ENCODE data around the gene IL13RA1.
"Not testable (repeated sequence)": the region's sequence is repeated elsewhere in the genome, so short reads cannot be mapped to it uniquely, and the experiment has no call there.

IL13RA1 gene

GRCh38 chrX:118702741-118703140, 24.7 kb upstream of the IL13RA1 start:
- Histone ChIP-seq H3K4me1 (ENCODE audit: low read depth, poor library complexity, severe bottlenecking) (no peaks in the 10 kb centered on the region), H2AFZ (ENCODE audit: low read depth) (no peak overlapping the region), H3K27me3 (ENCODE audit: insufficient read depth, low read depth) (no peaks in the 10 kb centered on the region), H3K9ac (no peak overlapping the region), H3K36me3 (ENCODE audit: insufficient read depth) (no peaks in the 10 kb centered on the region), H3K79me2 (ENCODE audit: insufficient read depth, low read depth) (no peaks in the 10 kb centered on the region), H3K27ac (no peak overlapping the region), H4K20me1 (ENCODE audit: insufficient read depth) (no peaks in the 10 kb centered on the region), H3K4me3 (IDR thresholded peaks at IDR 0.05; ENCODE audit: insufficient read depth, low read depth, low read length) (no peak overlapping the region), H3K4me2 (no peak overlapping the region)
- no peak for TF ChIP-seq CTCF (conservative IDR thresholded peaks at IDR 0.05; ENCODE audit: low read depth, low read length)

GRCh38 chrX:118706681-118707080, 20.7 kb upstream of the IL13RA1 start:
- Histone ChIP-seq H3K4me3 (IDR thresholded peaks at IDR 0.05; ENCODE audit: insufficient read depth, low read depth, low read length) (no peak overlapping the region), H3K27me3 (ENCODE audit: insufficient read depth, low read depth) (no peaks in the 10 kb centered on the region), H3K4me2 (no peak overlapping the region), H3K79me2 (ENCODE audit: insufficient read depth, low read depth) (no peaks in the 10 kb centered on the region), H3K9ac (no peak overlapping the region), H3K36me3 (ENCODE audit: insufficient read depth) (no peaks in the 10 kb centered on the region), H4K20me1 (ENCODE audit: insufficient read depth) (no peaks in the 10 kb centered on the region), H3K4me1 (ENCODE audit: low read depth, poor library complexity, severe bottlenecking) (no peaks in the 10 kb centered on the region), H2AFZ (ENCODE audit: low read depth) (no peak overlapping the region), H3K27ac (no peak overlapping the region)
- no peak for TF ChIP-seq CTCF (conservative IDR thresholded peaks at IDR 0.05; ENCODE audit: low read depth, low read length)

- H3K9ac ChIP-seq, result no peak overlapping the region
- no peaks in the 10 kb centered on the region for H3K36me3 ChIP-seq (ENCODE audit: insufficient read depth)
- H3K4me1 ChIP-seq (ENCODE audit: low read depth, poor library complexity, severe bottlenecking), result no peaks in the 10 kb centered on the region
These were observed 12.9 kb upstream of the IL13RA1 start for GRCh38 chrX:118714521-118714920.

GRCh38 chrX:118715917-118716316, 11.5 kb upstream of the IL13RA1 start:
- H3K27me3 ChIP-seq (ENCODE audit: insufficient read depth, low read depth); H4K20me1 ChIP-seq (ENCODE audit: insufficient read depth); H3K9ac ChIP-seq; H3K4me3 ChIP-seq (IDR thresholded peaks at IDR 0.05; ENCODE audit: insufficient read depth, low read depth, low read length); H3K4me1 ChIP-seq (ENCODE audit: low read depth, poor library complexity, severe bottlenecking); H3K79me2 ChIP-seq (ENCODE audit: insufficient read depth, low read depth); H2AFZ ChIP-seq (ENCODE audit: low read depth); H3K36me3 ChIP-seq (ENCODE audit: insufficient read depth); H3K27ac ChIP-seq; H3K4me2 ChIP-seq: not testable (repeated sequence)

More at GRCh38 chrX:118714521-118714920, 12.9 kb upstream of the IL13RA1 start:
- Histone ChIP-seq H3K4me2 (no peak overlapping the region), H3K27ac (no peak overlapping the region), H3K27me3 (ENCODE audit: insufficient read depth, low read depth) (no peaks in the 10 kb centered on the region), H3K4me3 (IDR thresholded peaks at IDR 0.05; ENCODE audit: insufficient read depth, low read depth, low read length) (no peak overlapping the region), H4K20me1 (ENCODE audit: insufficient read depth) (no peaks in the 10 kb centered on the region), H2AFZ (ENCODE audit: low read depth) (no peak overlapping the region), H3K79me2 (ENCODE audit: insufficient read depth, low read depth) (no peaks in the 10 kb centered on the region)
- TF ChIP-seq CTCF (conservative IDR thresholded peaks at IDR 0.05; ENCODE audit: low read depth, low read length), result no peak

GRCh38 chrX:118716833-118717232, 10.6 kb upstream of the IL13RA1 start:
- not testable (repeated sequence) for H3K4me3 ChIP-seq (IDR thresholded peaks at IDR 0.05; ENCODE audit: insufficient read depth, low read depth, low read length); H3K9ac ChIP-seq; H3K79me2 ChIP-seq (ENCODE audit: insufficient read depth, low read depth); H3K27ac ChIP-seq; H3K4me2 ChIP-seq; H4K20me1 ChIP-seq (ENCODE audit: insufficient read depth); H3K27me3 ChIP-seq (ENCODE audit: insufficient read depth, low read depth); H2AFZ ChIP-seq (ENCODE audit: low read depth); H3K36me3 ChIP-seq (ENCODE audit: insufficient read depth); H3K4me1 ChIP-seq (ENCODE audit: low read depth, poor library complexity, severe bottlenecking)
